Occipital lobe (tissue), 2 donors: ENCODE data around the gene EML2. TPM values are rescaled to one million over a fixed set of nuclear protein-coding genes. Genes with fewer than 3 reads are reported as not detected.
"Not testable (repeated sequence)": the region's sequence is repeated elsewhere in the genome, so short reads cannot be mapped to it uniquely, and the experiment has no call there.

Experiments
- DNase-seq: peaks from one replicate; lab custom pipeline; 2025; lab: John Stamatoyannopoulos, UW
- total RNA-seq: library from RNA; depleted of rRNA; stranded (reverse); fragments of >200 nt; gene quantifications from one replicate; pipeline ENCODE4 v1.2.3, GENCODE V29; 2014

Gene EML2
- total RNA-seq, 1 donor from 2014 or later: 15.8 TPM

DNA sequence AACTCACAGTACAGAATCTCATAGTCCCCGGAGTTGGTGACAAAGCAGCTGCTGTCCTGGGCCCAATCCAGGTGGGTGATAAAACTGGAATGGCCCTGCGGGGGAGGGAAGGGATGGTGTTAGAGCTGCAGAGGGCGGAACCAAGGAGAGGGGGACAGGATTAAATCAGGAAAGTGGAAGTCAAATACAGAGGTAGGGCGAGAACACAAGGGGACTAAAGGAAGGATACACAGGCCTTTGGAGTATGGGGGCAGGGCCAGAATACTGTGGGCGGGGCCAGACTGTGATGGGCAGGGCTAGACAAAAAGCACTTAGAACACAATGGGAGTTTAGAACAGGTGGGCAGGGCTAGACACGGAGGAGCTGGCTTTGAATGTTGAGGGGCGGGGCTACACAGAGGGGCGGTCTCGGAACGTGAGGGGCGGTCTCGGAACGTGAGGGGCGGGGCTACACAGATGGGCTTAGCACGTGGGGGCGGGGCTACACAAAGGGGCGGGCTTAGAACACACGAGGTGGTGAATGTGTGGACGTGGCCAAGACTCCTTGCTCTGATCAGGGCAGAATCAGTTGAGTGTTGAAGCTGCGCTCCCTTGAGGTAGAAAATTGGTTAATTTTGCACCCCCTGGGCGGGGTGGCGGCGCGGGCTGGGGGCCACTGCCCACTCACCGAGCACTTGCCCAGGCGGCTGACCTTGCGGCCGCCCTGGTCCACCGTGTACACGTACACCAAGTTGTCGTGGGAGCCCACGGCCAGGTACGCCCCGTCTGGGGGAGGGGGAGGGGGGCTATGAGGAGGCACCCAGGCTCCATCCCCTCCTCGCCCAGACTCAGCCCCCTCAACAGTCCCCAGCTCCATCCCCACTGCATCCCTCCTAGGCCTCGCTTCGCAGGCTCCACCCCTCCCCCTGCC is 23.1 kb downstream of the EML2 start:
- peak; percentile 13 for DNase-seq

DNA sequence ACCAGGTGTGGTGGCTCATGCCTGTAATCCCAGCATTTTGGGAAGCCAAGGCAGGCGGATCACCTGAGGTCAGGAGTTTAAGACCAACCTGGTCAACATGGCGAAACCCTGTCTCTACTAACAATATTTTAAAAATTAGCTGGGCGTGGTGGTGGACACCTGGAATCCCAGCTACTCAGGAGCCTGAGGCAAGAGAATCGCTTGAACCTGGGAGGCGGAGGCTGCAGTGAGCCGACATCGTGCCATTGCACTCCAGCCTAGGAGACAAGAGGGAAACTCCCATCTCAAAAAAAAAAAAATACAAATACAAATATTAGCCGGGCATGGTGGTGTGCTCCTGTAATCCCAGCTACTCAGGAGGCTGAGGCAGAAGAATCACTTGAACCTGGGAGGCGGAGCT is 24.1 kb downstream of the EML2 start:
- DNase-seq: not testable (repeated sequence)

DNA sequence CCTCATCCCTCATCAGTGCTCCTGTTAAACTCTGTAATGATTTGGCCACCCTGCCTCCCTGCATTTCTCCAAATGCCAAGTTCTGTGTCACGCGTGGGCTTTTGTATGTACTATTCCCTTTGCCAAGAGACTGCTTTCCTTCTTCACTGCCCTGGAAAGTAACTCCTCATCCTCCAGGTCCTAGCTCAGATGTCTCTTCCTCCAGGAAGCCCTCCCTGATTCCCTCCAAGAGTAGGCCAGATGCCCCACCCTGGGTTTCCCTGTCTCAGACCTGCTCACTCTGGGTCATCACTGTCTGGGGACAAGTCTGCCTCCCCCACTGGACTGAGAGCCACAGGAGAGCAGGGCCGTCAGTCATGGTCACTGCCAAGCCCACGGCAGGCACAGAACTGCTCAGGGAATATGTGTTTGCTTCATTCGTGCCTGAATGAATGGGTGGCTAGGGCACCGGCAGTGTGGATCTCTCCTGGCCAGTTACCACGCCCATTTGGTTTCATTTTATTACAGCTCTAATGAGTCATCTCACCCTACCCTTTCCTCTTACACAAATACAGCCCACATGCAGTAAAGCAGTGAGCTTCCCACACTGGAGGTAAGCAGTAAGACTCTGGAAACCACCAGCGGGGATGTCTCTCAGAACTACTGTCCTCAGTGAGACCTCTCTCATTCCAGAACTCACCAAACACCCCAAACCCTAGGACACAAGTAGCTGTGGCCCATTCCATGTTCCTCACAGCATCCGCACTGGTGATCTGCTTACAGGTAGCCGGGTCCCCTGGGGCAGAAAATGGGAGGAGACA is 25.1 kb downstream of the EML2 start:
- DNase-seq: no peak

DNA sequence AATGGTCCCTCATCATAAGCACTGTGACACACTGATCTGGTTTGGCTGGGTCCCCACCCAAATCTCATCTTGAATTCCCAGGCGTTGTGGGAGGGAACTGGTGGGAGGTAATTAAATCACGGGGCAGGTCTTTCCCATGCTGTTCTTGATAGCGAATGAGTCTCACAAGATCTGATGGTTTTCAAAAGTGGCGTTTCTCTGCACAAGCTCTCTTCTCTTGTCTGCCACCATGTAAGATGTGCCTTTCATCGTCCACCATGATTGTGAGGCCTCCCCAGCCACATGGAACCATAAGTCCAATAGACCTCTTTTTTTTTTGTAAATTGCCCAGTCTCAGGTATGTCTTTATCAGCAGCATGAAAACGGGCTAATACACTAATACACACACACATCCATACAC is 30.2 kb downstream of the EML2 start:
- no peak for DNase-seq

DNA sequence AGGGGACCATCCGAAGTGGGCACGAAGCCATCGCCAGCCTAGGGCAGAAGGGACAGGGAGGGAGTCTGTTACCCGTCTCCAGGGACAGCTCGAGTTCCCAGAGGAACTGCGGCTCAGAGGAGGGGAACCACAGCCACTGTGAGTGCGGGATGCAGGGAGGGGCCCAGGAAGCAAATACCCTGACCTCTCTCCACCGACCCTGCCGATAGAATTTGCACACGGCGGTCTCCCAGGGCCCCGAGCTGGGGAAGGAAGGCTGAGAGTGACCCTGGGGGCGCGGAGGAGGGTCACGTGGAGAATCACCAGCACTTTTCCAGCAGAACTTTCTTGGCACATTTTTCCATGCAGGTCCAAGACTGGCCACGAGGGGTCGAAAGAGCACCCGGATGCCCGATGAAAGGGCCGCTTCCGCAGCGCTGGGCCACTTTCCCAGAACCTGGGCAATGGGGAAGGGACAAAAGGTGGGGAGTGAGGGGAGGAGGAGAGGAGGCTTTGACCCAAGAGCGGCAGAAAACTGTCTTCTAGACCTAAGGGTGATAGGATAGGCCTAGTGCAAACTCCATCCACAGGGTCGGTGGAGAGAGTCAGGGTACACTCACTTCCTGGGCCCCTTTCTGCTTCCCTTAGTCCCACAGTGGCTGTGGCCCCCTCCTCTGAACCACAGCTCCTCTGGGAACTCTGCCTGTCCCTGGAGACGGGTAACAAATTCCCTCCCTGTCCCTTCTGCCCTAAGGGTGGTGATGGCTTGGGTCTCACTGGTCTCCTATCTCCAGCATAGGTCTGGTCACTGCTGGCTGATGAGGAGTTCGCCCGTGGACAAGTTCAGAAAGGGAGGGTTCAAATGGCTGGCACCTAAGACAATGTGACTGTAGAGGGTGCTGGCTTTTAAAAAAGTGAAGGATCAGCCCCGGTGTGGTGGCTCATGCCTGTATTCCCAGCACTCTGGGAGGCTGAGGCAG is 31.8 kb downstream of the EML2 start:
- DNase-seq: peak; percentile 26

DNA sequence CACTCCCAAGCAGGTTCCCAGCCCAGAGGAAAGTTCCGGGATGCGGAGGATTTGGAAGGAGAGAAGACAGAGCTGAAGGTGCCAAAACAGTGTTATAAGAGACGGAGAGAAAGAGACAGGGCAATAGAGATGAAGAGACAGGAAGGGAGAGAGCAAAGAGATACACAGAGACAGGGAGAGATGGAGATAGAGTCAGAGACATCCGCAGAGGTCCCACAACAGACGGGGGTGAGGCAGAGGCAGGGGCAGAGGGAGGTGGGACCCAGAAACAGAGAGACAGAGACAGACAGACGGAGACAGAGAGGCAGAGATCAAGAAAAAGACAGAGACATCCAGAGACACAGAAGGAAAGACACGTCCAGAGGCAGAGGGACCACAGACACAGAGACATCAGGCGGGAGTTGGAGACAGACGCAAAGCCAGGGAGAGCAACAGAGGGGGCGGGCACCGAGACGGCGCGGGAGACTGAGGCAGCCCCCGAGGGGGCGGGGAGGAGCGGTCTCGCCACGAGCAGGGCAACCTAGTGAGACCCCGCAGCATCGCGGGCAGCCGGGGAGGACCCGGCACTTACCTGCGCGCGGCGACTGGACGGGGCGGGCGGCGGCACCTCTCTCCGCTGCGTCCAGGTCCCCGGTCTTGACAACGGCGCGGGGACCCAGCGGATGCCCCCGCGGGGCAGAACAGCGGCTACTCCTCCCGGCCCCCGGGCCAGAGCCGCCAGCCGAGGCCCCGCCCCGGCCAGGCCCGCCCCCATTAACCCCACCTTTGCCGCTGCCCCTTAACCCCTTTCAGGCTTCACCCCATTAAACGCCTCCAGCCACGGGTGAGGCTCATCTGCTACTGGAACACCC is 37.4 kb downstream of the EML2 start, which contains the start of gene GPR4:
TSS of gene GPR4 (minus strand) at position 689 of the 851 bp plus-strand sequence. CDS start 10,346 bp downstream, outside the sequence.
- DNase-seq: no peak

DNA sequence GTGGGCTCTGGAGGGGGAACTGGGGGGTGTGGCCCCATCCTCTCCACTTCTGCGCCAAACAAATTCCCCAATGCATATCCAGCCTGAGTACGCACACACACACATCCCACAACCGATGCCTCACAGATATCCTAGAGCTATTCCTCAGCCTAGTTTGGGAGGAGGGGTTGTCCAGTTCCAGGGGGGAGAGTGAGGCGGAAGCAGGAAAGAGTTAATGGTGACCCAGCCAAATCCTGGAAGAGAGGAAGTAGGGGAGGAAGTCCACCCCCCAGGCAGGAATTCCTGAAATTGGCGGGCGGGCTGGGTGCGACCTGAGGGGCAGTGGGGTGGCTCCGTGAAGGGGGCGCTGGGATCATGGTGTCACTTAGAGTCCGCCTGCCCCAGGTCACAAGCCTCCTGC is 38.1 kb downstream of the EML2 start:
- no peak for DNase-seq

DNA sequence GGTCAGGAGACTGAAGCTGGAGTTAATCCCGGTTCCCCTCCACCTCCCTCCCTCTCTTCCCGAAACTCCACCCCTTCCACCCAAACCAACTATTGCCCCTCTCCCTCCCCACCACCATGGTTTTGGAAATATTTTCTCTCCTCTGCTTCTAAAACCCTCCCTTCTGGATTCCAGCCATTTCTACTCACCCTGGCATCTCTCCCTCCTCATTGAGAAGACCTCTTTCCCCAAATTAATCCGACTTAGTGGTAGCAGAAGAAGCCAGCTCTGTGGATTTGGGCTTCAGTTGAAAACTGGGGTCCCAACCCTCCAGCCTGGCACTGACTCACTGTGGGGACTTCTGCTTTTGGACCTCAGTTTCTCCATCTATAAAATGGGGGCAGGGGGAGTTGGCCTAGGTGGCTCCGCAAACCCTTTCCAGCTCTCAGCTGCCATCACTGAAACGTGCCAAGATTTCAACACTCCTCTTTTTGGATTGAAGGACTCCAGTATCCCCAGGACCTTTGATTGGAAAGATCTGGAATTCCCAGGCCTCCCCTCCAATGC is 38.8 kb downstream of the EML2 start:
- DNase-seq: no peak

DNA sequence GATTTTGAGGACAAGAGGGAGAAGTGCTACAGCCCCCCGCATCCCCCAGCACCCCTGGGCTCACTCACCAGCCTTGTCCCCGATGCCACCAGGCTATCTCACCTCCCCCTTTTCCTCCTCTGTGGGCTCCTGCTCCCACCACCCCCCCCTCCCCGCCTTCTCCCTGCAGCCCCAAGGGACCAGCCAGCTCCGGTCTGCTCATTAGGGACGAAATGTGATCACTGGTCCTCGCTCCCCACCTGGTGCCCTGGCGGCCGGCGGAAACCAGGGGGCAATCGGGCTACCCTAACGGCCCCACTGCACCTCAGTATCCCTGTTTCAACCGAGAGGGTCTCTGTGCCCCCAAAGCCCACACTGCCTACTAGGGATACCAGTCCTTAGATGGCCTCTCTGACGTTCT is 39.9 kb downstream of the EML2 start:
- DNase-seq: no peak

DNA sequence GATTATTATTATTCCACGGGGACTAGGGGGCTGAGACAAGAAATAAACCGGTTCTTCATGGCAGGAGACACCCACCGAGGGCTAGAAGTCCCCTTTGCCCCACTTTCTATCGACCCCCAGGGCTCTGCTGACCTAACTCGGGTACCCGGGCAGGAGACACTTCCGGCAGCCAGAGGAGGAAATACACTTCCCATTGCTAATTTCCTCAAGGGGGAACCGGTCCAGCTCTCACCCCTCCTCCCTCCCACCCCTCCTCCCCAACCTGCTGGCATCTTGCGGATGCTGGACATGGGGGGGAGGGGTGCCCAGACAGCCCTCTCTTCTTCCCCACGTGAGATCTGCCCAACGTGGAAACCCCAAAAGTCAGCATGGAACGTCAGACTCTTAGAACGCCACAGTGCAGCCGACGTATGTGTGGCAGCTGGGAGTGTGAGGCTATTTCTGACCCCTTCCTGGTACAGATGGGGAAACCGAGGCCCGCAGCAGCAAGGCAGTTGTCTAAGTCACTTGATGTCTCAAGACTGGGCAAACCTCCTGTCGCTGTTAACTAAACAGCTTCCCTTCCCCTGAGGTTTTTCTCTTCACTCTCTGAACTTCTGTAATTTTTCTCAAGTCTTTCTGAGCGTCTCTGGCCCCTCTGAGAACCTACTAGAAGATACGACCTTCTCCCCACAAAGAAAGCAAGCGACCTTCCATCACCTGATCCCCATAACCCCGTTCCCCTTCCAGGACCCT is 40.8 kb downstream of the EML2 start:
- DNase-seq: no peak

DNA sequence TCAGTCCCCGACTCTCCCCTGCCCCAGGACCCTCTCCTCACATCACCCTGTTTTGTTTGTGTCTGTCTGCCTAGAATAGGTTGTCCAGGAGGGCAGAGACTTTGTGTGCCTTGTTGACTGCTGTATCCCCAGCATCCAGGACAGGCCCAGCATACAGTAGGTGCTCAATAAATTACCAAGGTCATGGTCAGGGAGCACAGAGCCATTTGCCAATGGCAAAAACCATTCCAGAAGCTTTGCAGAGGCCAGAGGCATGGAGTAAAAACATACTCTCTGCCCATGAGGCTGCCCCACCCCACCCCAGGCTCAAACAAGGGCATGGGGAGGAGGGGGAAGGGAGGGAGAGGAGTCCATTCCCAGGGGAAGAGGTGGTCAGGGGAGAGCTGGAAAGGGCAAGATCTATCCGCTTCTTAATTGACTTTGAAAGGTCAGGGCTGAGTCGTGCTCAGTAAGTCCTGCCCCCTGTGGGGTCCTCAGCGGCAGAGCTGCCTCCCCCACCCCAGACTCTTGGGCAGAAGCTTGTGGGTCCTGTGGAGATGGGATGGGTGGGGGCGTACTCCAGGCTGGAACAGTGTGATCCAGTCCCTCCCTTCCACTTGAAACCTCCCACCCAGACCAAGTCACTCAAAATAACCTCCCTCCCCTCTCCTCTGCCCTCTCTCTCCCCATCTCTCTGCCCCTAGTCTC is 41.6 kb downstream of the EML2 start:
- no peak for DNase-seq

DNA sequence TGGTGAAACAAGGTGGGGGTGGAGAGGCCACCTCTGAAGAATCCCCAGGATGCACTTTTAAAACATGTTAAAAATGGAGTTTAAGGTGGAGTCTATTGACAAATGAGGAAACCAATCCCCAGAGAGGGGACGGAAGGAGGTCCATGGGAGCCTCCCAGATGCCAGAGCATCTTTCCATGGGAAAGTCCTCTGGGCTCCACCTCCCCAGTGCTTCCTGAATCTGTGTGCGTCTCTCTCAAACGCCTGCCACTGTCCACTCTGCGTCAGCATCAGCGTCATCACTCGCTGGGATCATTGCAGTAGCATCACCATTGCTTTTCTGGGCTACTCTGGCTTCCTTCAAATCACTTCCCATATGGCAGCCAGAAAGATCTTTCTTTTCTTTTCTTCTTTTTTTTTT is 43.4 kb downstream of the EML2 start:
- no peak for DNase-seq

DNA sequence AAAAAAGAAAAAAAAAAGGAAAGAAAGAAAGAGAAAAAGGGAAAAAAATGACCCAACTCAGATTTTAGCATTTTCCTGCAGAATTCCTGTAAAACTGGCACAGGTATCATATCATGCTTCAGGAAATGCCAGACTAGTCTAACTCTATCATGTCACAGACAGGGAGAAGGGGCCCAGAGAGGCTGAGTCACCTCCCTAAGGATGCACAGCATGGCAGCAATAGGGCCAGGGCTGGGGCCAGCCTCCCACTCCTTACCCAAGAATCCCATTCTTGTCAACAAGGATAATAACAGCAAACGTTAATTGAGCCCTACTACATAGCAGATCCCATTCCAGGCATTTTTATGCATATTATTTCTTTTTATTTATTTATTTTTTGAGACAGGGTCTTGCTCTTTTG is 45.7 kb downstream of the EML2 start:
- DNase-seq: no peak

DNA sequence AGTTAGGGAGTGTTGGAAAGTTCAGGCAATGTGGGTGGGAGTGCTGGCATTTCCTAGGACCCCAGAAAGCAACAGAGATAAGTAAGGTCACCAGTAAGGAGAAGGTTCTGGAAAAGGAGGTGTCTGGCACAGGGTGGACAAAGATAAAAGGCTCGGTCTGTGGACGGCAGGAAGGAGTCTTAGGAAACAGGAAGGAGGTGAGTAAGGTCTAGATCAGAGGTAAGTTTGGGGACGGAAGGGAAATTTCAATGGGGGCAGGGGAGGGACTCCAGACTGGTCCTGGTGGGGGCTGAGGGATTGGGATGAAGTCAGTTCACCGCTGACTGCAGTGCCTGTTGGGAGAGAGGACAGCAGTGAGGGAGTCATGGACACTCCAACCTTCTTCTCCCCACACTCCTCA is 46.8 kb downstream of the EML2 start:
- DNase-seq: no peak

DNA sequence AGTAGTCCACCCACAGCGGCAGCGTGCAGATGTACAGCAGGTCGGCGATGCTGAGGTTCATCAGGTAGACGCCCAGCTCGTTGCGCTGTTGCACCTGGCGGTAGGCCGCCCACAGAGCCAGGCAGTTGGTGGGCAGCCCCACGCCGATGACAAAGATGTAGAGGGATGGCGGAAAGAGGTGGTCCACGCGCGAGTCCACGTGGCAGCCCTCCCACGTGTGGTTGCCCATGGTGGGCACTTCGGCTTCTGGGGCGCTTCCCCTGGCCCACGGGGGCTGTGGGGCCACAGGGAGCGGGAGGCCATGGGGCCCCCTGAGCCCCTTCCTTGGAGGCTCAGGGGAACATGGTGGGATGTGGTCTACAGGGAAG is 47.6 kb downstream of the EML2 start:
- no peak for DNase-seq

DNA sequence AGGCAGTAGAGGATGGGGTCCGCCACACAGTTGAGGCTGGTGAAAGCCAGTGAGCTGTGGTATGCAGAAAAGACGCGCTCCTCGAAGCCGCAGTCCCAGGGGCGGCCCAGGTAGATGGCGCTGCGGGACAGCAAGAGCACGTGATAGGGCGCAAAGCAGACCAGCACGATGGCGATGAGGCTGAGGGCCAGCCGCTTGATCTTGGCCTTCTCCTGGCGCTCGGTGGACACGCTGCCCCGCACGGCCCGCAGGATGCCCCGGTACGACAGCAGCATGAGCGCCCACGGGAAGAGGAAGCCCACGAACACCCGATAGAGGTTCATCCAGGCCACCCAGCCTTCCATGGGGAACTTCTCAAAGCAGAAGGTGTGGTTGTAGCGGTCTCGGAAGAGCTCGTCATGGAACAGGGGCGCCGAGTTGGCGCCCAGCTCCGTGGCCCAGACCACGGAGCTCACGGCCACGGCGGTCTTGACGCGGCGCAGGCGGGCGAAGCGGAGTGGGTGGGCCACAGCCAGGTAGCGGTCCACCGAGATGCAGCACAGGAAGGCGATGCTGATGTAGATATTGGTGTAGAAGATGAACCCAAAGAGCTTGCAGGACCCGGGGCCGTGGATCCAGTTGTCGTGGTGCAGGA is 48.1 kb downstream of the EML2 start:
- DNase-seq: no peak

DNA sequence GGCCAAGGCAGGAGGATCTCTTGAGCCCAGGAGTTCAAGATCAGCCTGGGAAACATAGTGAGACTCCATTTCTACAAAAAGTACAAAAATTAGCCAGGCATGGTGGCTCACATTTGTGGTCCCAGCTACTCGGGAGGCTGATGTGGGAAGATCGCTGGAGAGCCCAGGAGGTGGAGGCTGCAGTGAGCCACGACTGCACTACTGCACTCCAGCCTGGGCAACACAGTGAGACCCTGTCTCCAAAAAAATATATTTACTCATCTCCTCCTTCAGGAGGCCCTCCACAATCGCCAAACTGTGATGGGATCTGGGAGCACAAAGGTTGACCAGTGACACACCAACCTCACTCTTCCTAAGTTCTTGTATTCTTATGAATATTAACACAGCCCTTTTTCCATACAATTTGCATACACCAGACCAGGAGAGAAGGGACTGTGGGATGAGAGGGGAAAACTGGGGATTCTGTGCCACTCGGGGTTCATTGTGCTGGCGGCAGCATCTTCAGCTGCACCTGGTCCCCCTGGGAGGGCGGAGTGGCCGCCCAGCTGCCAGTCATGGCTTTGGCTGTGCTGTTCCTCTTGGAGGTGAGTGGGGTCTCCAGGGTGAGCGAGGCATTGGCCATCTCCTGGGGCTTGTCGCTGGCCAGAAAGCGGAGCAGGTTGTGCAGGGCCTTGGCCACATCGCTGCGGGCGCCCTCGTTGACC is 48.7 kb downstream of the EML2 start:
- no peak for DNase-seq

DNA sequence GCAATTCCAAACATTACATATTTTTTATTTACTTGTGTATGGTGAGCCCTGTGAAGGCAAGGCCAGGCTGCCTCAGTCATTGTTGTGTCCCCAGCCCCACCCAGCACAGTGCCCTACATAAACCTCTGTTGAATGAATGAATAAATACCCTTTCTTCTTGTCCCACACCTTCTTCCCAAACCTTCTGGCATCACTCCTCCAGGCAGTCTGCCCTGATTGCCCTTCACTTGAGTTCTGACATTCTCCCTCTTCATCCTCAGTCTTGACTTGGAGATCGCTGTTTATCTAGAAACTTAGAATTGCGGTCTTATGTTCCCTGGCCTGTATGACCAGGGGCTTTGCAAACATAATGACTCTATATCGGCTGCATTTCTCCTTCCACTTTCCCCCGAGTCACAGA is 49.4 kb downstream of the EML2 start:
- DNase-seq: no peak
